ENCODE data around the gene TMEM89. TPM values are rescaled to one million over a fixed set of nuclear protein-coding genes. Genes with fewer than 3 reads are reported as not detected.

TMEM89 gene
- total and polyA plus RNA-seq, 2 of the 13 experiments (the other 11 are each of a cell fraction or from before 2014, with no cell fraction given) = 0.31 to 0.59 TPM

- peak; percentile 14; the same call in 1 of the 2 replicates for TF ChIP-seq PATZ1 (CRISPR knock-in tag; IDR thresholded peaks at IDR 0.05)
- TF ChIP-seq HNRNPL (IDR thresholded peaks at IDR 0.05; ENCODE audit: low read depth, low read length) = no peak
- no peak for TF ChIP-seq ZNF75D (CRISPR knock-in tag; IDR thresholded peaks at IDR 0.05; ENCODE audit: borderline replicate concordance)
- TF ChIP-seq KAT8 (CRISPR knock-in tag; IDR thresholded peaks at IDR 0.05) = no peak
- no peak for TF ChIP-seq ZNF331 (CRISPR knock-in tag; IDR thresholded peaks at IDR 0.05)
- TF ChIP-seq PHF20 (CRISPR knock-in tag; IDR thresholded peaks at IDR 0.05) = no peak
- no peak for TF ChIP-seq ZNF3 (CRISPR knock-in tag; IDR thresholded peaks at IDR 0.05)
- no peak for TF ChIP-seq ELF4 (CRISPR knock-in tag; IDR thresholded peaks at IDR 0.05; ENCODE audit: borderline replicate concordance)
- TF ChIP-seq REST (IDR thresholded peaks at IDR 0.05; ENCODE audit: borderline replicate concordance in 1 of 2, low read depth in 1 of 2, low read length in 2 of 2) = peak in 1 of 2 experiments; percentile 66; a peak in 2 of 4 replicates
- TF ChIP-seq MAFF (IDR thresholded peaks at IDR 0.05; ENCODE audit: low read depth, low read length) = no peak
- TF ChIP-seq MBD4 (IDR thresholded peaks at IDR 0.05; ENCODE audit: borderline replicate concordance, low read length) = no peak
- no peak; the same call in 1 of the 2 replicates for TF ChIP-seq ZFX (CRISPR knock-in tag; IDR thresholded peaks at IDR 0.05; ENCODE audit: low read depth)
- 0 out of 2 replicates have a peak, but pooled peaks have one; percentile 11 for TF ChIP-seq ZBED4 (CRISPR knock-in tag; IDR thresholded peaks at IDR 0.05; ENCODE audit: borderline replicate concordance)
- no peak for TF ChIP-seq PITX1 (CRISPR knock-in tag; IDR thresholded peaks at IDR 0.05)
- TF ChIP-seq SMARCC2 (IDR thresholded peaks at IDR 0.05) = no peak
- TF ChIP-seq MED8 (CRISPR knock-in tag; IDR thresholded peaks at IDR 0.05; ENCODE audit: insufficient replicate concordance) = peak; percentile 10
- TF ChIP-seq ETV5 (CRISPR knock-in tag; IDR thresholded peaks at IDR 0.05; ENCODE audit: borderline replicate concordance) = no peak
- TF ChIP-seq ZNF577 (CRISPR knock-in tag; IDR thresholded peaks at IDR 0.05; ENCODE audit: borderline replicate concordance, low read depth) = no peak
- no peak; the same call in 1 of the 2 replicates for TF ChIP-seq ZSCAN9 (CRISPR knock-in tag; IDR thresholded peaks at IDR 0.05; ENCODE audit: borderline replicate concordance)
- TF ChIP-seq NCOA2 (CRISPR knock-in tag; IDR thresholded peaks at IDR 0.05) = no peak
- no peak for TF ChIP-seq ESRRA (CRISPR knock-in tag; IDR thresholded peaks at IDR 0.05; ENCODE audit: low read depth)
These were observed 41.4 kb upstream of the TMEM89 start, which contains the start of gene CELSR3 (continued) for GRCh38 chr3:48662753-48663488.
